Neural cell (in vitro differentiated cells): ENCODE data around the gene C1orf122. TPM values are rescaled to one million over a fixed set of nuclear protein-coding genes. Genes with fewer than 3 reads are reported as not detected.

Experiments
- H2AFZ ChIP-seq: fragments of 200-600, 300-800 bp; sonication (generic), shearing (Covaris generic); 2 replicates; pipeline ENCODE4 v1.6.0; 2014; ENCODE audit warnings: low read depth, mild to moderate bottlenecking, antibody characterized with exemption, low read length, moderate library complexity
- H3F3A ChIP-seq: fragments of 200-600 bp; shearing (Covaris generic); 2 replicates; pipeline ENCODE4 v1.6.1; 2016; ENCODE audit warnings: mild to moderate bottlenecking, moderate library complexity, mixed read lengths, antibody characterized with exemption, low read length; ENCODE audit not compliant: insufficient read depth, poor library complexity, severe bottlenecking
- H3K27ac ChIP-seq: fragments of 200-600, 300-800 bp; sonication (generic), shearing (Covaris generic); 2 replicates; pipeline ENCODE4 v1.5.1; 2014; ENCODE audit warnings: mild to moderate bottlenecking, low read length, moderate library complexity
- H3K27me3 ChIP-seq: fragments of 300-800, 200-600 bp; sonication (generic), shearing (Covaris generic); 2 replicates; pipeline ENCODE4 v1.6.0; 2014; ENCODE audit warnings: mild to moderate bottlenecking, low read depth, low read length, moderate library complexity; ENCODE audit not compliant: insufficient read depth
- H3K36me3 ChIP-seq: fragments of 300-800, 200-600 bp; sonication (generic), shearing (Covaris generic); 2 replicates; pipeline ENCODE4 v1.5.1; 2014; ENCODE audit warnings: mild to moderate bottlenecking, antibody characterized with exemption, low read length, moderate library complexity; ENCODE audit not compliant: insufficient read depth
- H3K4me2 ChIP-seq: fragments of 300-800, 200-600 bp; sonication (generic), shearing (Covaris generic); 2 replicates; pipeline ENCODE4 v1.6.0; 2014; ENCODE audit warnings: mild to moderate bottlenecking, low read length
- H3K4me3 ChIP-seq: fragments of 300-800, 200-600 bp; sonication (generic), shearing (Covaris generic); 2 replicates; pipeline ENCODE4 v1.5.1; 2014; ENCODE audit warnings: mild to moderate bottlenecking, low read length, moderate library complexity
- H3K79me2 ChIP-seq: fragments of 200-600 bp; shearing (Covaris generic); replicated peaks from 2 replicates; pipeline ENCODE4 v1.6.0; 2014; ENCODE audit warnings: mild to moderate bottlenecking, low read length, moderate library complexity; ENCODE audit not compliant: insufficient read depth
- H3K9ac ChIP-seq: fragments of 300-800, 200-600 bp; sonication (generic), shearing (Covaris generic); 2 replicates; pipeline ENCODE4 v1.6.1; 2016; ENCODE audit warnings: mild to moderate bottlenecking, low read length, mixed read lengths
- H3K9me2 ChIP-seq: fragments of 200-600 bp; shearing (Covaris generic); 2 replicates; pipeline ENCODE4 v1.6.1; 2016; ENCODE audit warnings: mild to moderate bottlenecking, low read length, mixed read lengths; ENCODE audit not compliant: insufficient read depth
- H3K9me3 ChIP-seq: fragments of 200-600, 300-800 bp; sonication (generic), shearing (Covaris generic); 2 replicates; pipeline ENCODE4 v1.6.1; 2016; ENCODE audit warnings: mild to moderate bottlenecking, mixed run types, low read length, moderate library complexity, mixed read lengths
- H4K20me1 ChIP-seq: fragments of 200-600 bp; shearing (Covaris generic); 2 replicates; pipeline ENCODE4 v1.6.1; 2016; ENCODE audit warnings: mild to moderate bottlenecking, mixed run types; ENCODE audit not compliant: insufficient read depth
- CTCF ChIP-seq: fragments of 450-650 bp; IDR thresholded peaks from 2 replicates; pipeline ENCODE4 v1.5.1; 2014; ENCODE audit warnings: antibody characterized with exemption, mild to moderate bottlenecking, moderate library complexity; ENCODE audit not compliant: poor library complexity, severe bottlenecking
- EP300 ChIP-seq: fragments of 450-650 bp; conservative IDR thresholded peaks from 2 replicates; pipeline ENCODE4 v1.6.1; 2014; ENCODE audit warnings: antibody characterized with exemption, mild to moderate bottlenecking, moderate library complexity; ENCODE audit not compliant: poor library complexity, severe bottlenecking
- EZH2 ChIP-seq: fragments of 200-600, 300-800 bp; shearing (Covaris generic), sonication (generic); IDR thresholded peaks from 2 replicates; pipeline ENCODE4 v1.6.1; 2014; ENCODE audit warnings: antibody characterized with exemption, low read length, borderline replicate concordance, mild to moderate bottlenecking; ENCODE audit not compliant: insufficient read depth, poor library complexity, severe bottlenecking
- MXI1 ChIP-seq: fragments of 450-650 bp; conservative IDR thresholded peaks from 2 replicates; pipeline ENCODE4 v1.6.1; 2014; ENCODE audit warnings: antibody characterized with exemption, mild to moderate bottlenecking; ENCODE audit not compliant: poor library complexity, severe bottlenecking
- POLR2AphosphoS5 ChIP-seq: IDR thresholded peaks from 2 replicates; pipeline ENCODE4 v1.6.1; 2012
- RAD21 ChIP-seq: fragments of 450-650 bp; conservative IDR thresholded peaks from 2 replicates; pipeline ENCODE4 v1.6.1; 2014; ENCODE audit warnings: antibody characterized with exemption, mild to moderate bottlenecking, moderate library complexity
- REST ChIP-seq: IDR thresholded peaks from 2 replicates; pipeline ENCODE4 v1.6.1; 2012; ENCODE audit warnings: borderline replicate concordance
- SMC3 ChIP-seq: fragments of 450-650 bp; conservative IDR thresholded peaks from 2 replicates; pipeline ENCODE4 v1.6.1; 2014; ENCODE audit warnings: antibody characterized with exemption, mild to moderate bottlenecking, moderate library complexity; ENCODE audit not compliant: poor library complexity
- TAF1 ChIP-seq: IDR thresholded peaks from 2 replicates; pipeline ENCODE4 v1.6.1; 2012; ENCODE audit warnings: low read depth
- polyA plus RNA-seq: library from polyadenylated mRNA; depleted of rRNA; stranded (reverse); fragments of >200 nt; gene quantifications from 2 replicates; pipeline ENCODE4 v1.2.3, GENCODE V29; 2014

C1orf122 gene
- polyA plus RNA-seq, 1 donor from 2014 or later, result 143 TPM

DNA sequence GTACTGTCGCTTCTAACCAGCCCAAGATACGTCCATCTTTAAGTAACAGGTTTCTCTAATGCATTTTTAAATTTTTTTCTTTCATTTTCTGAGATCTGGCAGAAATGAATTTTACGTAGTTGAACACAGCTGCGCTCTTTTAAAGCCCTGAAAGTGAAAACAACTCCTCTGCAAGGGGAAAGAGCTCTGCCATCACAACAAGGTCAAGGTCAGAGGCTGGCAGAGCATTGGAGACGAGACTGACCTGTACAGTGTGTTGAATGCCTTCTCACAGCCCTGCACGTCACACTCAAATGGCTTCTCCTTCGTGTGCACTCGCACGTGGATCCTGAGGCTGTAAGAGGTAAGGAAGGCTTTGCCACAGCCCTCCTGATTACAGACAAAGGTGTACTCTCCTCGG lies 32.1 kb downstream of the C1orf122 start:
- no peaks in the 10 kb centered on the region for H3K9me2 ChIP-seq
- H3K27me3 ChIP-seq, result no peaks in the 10 kb centered on the region
- H2AFZ ChIP-seq, result no peak overlapping the region
- no peak for TF ChIP-seq REST
- no peak for TF ChIP-seq TAF1
- TF ChIP-seq RAD21, result no peak
- TF ChIP-seq EZH2, result no peak
- H3K9me3 ChIP-seq, result no peaks in the 10 kb centered on the region
- no peak overlapping the region for H3K9ac ChIP-seq
- H3F3A ChIP-seq, result no peaks in the 10 kb centered on the region
- H3K36me3 ChIP-seq, result peaks cover 8% of the 10 kb centered on the region
- no peaks in the 10 kb centered on the region for H4K20me1 ChIP-seq
- H3K4me3 ChIP-seq, result no peak overlapping the region
- no peak overlapping the region for H3K27ac ChIP-seq
- no peak overlapping the region for H3K4me2 ChIP-seq
- H3K79me2 ChIP-seq, result no peaks in the 10 kb centered on the region

GRCh38 chr1:37840711-37841110 lies 33.1 kb downstream of the C1orf122 start:
- no peaks in the 10 kb centered on the region for H3K9me2 ChIP-seq
- no peaks in the 10 kb centered on the region for H3K9me3 ChIP-seq
- no peak overlapping the region for H3K27ac ChIP-seq
- H3K4me2 ChIP-seq, result no peak overlapping the region
- H3K4me3 ChIP-seq, result no peak overlapping the region
- no peaks in the 10 kb centered on the region for H3K27me3 ChIP-seq
- H4K20me1 ChIP-seq, result no peaks in the 10 kb centered on the region
- H3K9ac ChIP-seq, result no peak overlapping the region
- H3K79me2 ChIP-seq, result peaks cover 3% of the 10 kb centered on the region
- H3K36me3 ChIP-seq, result peaks cover 8% of the 10 kb centered on the region
- H3F3A ChIP-seq, result no peaks in the 10 kb centered on the region
- no peak for TF ChIP-seq REST
- TF ChIP-seq TAF1, result no peak
- no peak for TF ChIP-seq EP300
- TF ChIP-seq RAD21, result no peak
- TF ChIP-seq EZH2, result no peak
- no peak for TF ChIP-seq SMC3
- no peak for TF ChIP-seq MXI1
- no peak for TF ChIP-seq CTCF
- TF ChIP-seq POLR2AphosphoS5, result no peak
- H2AFZ ChIP-seq, result no peak overlapping the region
